Neural cell (in vitro differentiated cells): ENCODE results near the gene C14orf119.

Experiments
- RAD21 ChIP-seq: fragments of 450-650 bp; conservative IDR thresholded peaks from 2 replicates; pipeline ENCODE4 v1.6.1; 2014; ENCODE audit warnings: antibody characterized with exemption, mild to moderate bottlenecking, moderate library complexity
- TF ChIP-seq, protein P1 (sequence below): fragments of 450-650 bp; IDR thresholded peaks from 2 replicates; pipeline ENCODE4 v1.5.1; 2014; ENCODE audit warnings: antibody characterized with exemption, mild to moderate bottlenecking, moderate library complexity; ENCODE audit not compliant: poor library complexity, severe bottlenecking

DNA sequence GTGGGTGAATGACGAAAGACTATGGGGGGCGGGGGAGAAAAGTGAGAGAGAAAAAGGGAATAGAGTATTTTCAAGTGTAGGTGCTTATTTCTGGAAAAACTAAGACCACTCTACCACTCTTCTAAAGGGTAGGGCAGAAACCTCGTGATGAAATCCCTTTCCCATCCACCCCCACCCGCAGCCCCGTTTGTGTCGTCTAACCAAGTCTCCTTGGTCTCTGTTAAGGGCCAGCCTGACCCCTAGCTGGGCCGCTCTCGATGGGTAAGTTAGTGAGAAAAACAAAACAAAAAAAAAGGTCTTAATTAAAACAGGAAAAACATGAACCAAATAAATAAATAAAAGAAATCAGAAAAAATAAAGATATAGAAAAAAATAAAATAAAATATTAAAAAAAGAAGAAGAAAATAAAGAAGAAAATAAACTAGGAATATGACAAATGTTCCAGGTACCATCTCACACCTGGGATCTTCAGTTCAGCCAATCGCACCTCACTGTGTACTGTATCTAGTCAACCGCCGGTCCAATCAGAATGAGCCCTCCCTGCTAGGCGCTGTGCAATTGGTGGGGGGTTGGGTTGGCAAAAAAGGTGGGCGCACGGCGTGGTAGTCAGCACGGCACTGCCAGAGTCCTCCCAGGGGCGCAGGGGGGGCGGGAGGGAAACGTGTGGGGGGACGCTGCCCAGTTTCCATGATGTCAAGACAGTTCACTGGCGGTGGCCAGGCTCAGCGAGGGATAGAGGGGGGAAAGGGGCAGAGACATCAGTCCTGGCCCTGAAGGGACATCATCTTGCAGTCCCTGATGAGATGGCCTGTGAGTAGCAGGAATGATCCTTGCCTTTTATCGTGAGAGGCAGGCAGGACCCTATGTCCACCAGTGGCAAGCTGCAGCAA lies 28.2 kb upstream of the C14orf119 start:
- no peak for TF ChIP-seq RAD21
- TF ChIP-seq, protein P1, sequence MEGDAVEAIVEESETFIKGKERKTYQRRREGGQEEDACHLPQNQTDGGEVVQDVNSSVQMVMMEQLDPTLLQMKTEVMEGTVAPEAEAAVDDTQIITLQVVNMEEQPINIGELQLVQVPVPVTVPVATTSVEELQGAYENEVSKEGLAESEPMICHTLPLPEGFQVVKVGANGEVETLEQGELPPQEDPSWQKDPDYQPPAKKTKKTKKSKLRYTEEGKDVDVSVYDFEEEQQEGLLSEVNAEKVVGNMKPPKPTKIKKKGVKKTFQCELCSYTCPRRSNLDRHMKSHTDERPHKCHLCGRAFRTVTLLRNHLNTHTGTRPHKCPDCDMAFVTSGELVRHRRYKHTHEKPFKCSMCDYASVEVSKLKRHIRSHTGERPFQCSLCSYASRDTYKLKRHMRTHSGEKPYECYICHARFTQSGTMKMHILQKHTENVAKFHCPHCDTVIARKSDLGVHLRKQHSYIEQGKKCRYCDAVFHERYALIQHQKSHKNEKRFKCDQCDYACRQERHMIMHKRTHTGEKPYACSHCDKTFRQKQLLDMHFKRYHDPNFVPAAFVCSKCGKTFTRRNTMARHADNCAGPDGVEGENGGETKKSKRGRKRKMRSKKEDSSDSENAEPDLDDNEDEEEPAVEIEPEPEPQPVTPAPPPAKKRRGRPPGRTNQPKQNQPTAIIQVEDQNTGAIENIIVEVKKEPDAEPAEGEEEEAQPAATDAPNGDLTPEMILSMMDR, result no peak
